ENCODE results near the gene CRY2. TPM values are rescaled to one million over a fixed set of nuclear protein-coding genes. Genes with fewer than 3 reads are reported as not detected.

The CRY2 gene
- total and polyA plus RNA-seq, 2 of the 8 experiments (the other 6 are each of a cell fraction or from before 2014, with no cell fraction given): 8.0 to 9.4 TPM

GRCh38 chr11:45928535-45929215 is 81.4 kb downstream of the CRY2 start:
- WGBS, 2 experiments (ENCODE audit: extremely low coverage in 1 of 2, insufficient coverage in 1 of 2, insufficient read length in 1 of 2, insufficient replicate concordance in 2 of 2, low coverage in 1 of 2, low lambda C conversion rate in 2 of 2, missing lambda C conversion rate in 1 of 2): 95% methylated on average over 13 of the region's 13 CpGs; no CpG with 5 or more reads in 1 of the 2 experiments
- Histone ChIP-seq H3K14ac (ENCODE audit: insufficient read length) (no peak overlapping the region), H3K9ac (replicated peaks in 1 of 4; ENCODE audit: extremely low read depth in 1 of 4, low read depth in 3 of 4, low read length in 3 of 4) (no peak overlapping the region), H3K36me3 (ENCODE audit: control insufficient read depth in 2 of 4, insufficient read depth in 4 of 4, low read length in 3 of 4) (peaks cover 5 to 39% (median 25%) of the 10 kb centered on the region in 4 experiments; a peak in 7 of 8 replicates), H4K5ac (ENCODE audit: insufficient read length, low read depth, low read length) (no peak overlapping the region), H3K18ac (ENCODE audit: extremely low read depth, low read length) (no peak overlapping the region), H2BK5ac (ENCODE audit: low read depth, low read length) (no peak overlapping the region), H3K4me2 (ENCODE audit: insufficient read depth in 1 of 2, low read depth in 2 of 2, low read length in 2 of 2) (no peak overlapping the region), H2AFZ (ENCODE audit: low read length) (no peak overlapping the region), H3K9me3 (ENCODE audit: insufficient read depth in 2 of 2, low read depth in 1 of 2, low read length in 1 of 2) (no peaks in the 10 kb centered on the region), H3K4ac (replicated peaks; ENCODE audit: insufficient read length, low read depth, low read length) (no peak overlapping the region), H3K27me3 (replicated peaks in 1 of 4; ENCODE audit: control insufficient read depth in 3 of 4, extremely low read depth in 1 of 4, insufficient read depth in 3 of 4, low read length in 3 of 4) (no peaks in the 10 kb centered on the region), H3K23ac (ENCODE audit: insufficient read length) (no peak overlapping the region), H3K79me2 (ENCODE audit: control insufficient read depth in 1 of 2, insufficient read depth in 2 of 2, low read length in 2 of 2) (peaks cover 0 to 8% of the 10 kb centered on the region in 2 experiments; a peak in 1 of 4 replicates), H2BK20ac (ENCODE audit: low read length) (no peak overlapping the region), H4K91ac (replicated peaks; ENCODE audit: insufficient read length, low read length) (no peak overlapping the region), H3K4me1 (replicated peaks in 1 of 4; ENCODE audit: control insufficient read depth in 3 of 4, insufficient read depth in 4 of 4, low read length in 3 of 4) (peaks cover 0 to 6% (median 2%) of the 10 kb centered on the region in 4 experiments; a peak in 2 of 7 replicates), H2BK120ac (replicated peaks; ENCODE audit: low read depth, low read length) (no peak overlapping the region), H4K8ac (ENCODE audit: extremely low read depth, insufficient read depth, low read length) (no peak overlapping the region), H2BK15ac (ENCODE audit: low read length) (no peak overlapping the region), H2BK12ac (ENCODE audit: low read depth, low read length) (no peak overlapping the region), H3K4me3 (ENCODE audit: extremely low read depth in 1 of 4, insufficient read depth in 2 of 4, low read depth in 3 of 4, low read length in 4 of 4) (no peak overlapping the region), H4K20me1 (replicated peaks in 1 of 2; ENCODE audit: control insufficient read depth in 1 of 2, insufficient read depth in 2 of 2, low read length in 2 of 2) (peaks cover 10 to 18% of the 10 kb centered on the region in 2 experiments), H3K27ac (ENCODE audit: low read depth, low read length) (no peak overlapping the region), H2AK5ac (ENCODE audit: low read depth, low read length) (no peak overlapping the region), H3K23me2 (ENCODE audit: low read depth, low read length) (no peaks in the 10 kb centered on the region), H3K56ac (replicated peaks; ENCODE audit: insufficient read length, low read depth, low read length) (no peak overlapping the region), H3K79me1 (ENCODE audit: low read depth, low read length) (peaks cover 12% of the 10 kb centered on the region)
- FAIRE-seq: no peak
- no peak for DNase-seq (ENCODE audit: low read depth in 1 of 2, low spot score in 2 of 2)
- POLR2A ChIA-PET (ENCODE audit: partially characterized antibody): interaction anchor here (0.9 to 13.6 kb wide), 11 partner anchors 5 to 78 kb away, joined by 3 to 115 read pairs (median 4); partner anchors contain the start of genes LARGE2 and PEX16
- TF ChIP-seq POLR2AphosphoS5 (IDR thresholded peaks at IDR 0.05; ENCODE audit: low read depth, low read length) (0 out of 2 replicates have a peak, but pooled peaks have one; percentile 12), ASH2L (IDR thresholded peaks at IDR 0.05; ENCODE audit: low read length) (no peak)
- CTCF ChIA-PET (ENCODE audit: partially characterized antibody): interaction anchor here (1.4 to 3.2 kb wide), 2 partner anchors 37 to 79 kb away, joined by 4 to 12 read pairs; no protein-coding TSS in a partner anchor

All from H1 (cell line).